HEK293 (cell line): ENCODE data around the gene NUP210.

Source experiments
- CTCF ChIA-PET: fragments of 350-600 bp; formaldehyde crosslinking; extraction: SDS; loops from one replicate; lab custom pipeline; 2021; ENCODE audit warnings: antibody characterized with exemption; lab: Yijun Ruan, JAX
- POLR2A ChIA-PET: fragments of 300-600 bp; formaldehyde crosslinking; extraction: SDS; loops from one replicate; lab custom pipeline; 2020; ENCODE audit warnings: antibody characterized with exemption, inconsistent platforms; lab: Yijun Ruan, JAX
- H3K27ac ChIP-seq: fragments of 200-500 bp; sonication (Bioruptor generic); 2 replicates; pipeline ENCODE4 v1.5.1; 2014; ENCODE audit warnings: low read depth, low read length, control low read depth, inconsistent platforms; ENCODE audit errors: extremely low read depth
- H3K36me3 ChIP-seq, 2 experiments: fragments of 200-500 bp in 1 of 2; sonication (Bioruptor generic) in 1 of 2; 1 replicate in 1 of 2; 2 replicates in 1 of 2; pipeline ENCODE4 v1.5.1; 2014 to 2017; ENCODE audit warnings: inconsistent platforms in 2 of 2, low read length in 2 of 2; ENCODE audit not compliant: control insufficient read depth in 2 of 2, insufficient read depth in 1 of 2
- H3K4me1 ChIP-seq: fragments of 200-500 bp; sonication (Bioruptor generic); 2 replicates; pipeline ENCODE4 v1.5.1; 2014; ENCODE audit warnings: mild to moderate bottlenecking, low read length, inconsistent platforms; ENCODE audit not compliant: control insufficient read depth, insufficient read depth
- H3K4me3 ChIP-seq: 2 replicates; pipeline ENCODE4 v1.5.1; 2011; ENCODE audit warnings: low read depth, mild to moderate bottlenecking, control low read depth, low read length, moderate library complexity
- H3K9me3 ChIP-seq: fragments of 200-500 bp; sonication (Bioruptor generic); 2 replicates; pipeline ENCODE4 v1.5.1; 2014; ENCODE audit warnings: low read depth, low read length, inconsistent platforms; ENCODE audit not compliant: control insufficient read depth, insufficient read depth
- KLF10 ChIP-seq: fragments of 450-650 bp; IDR thresholded peaks from 2 replicates; pipeline ENCODE4 v1.5.1; 2018; ENCODE audit warnings: missing biosample characterization, mild to moderate bottlenecking, missing genetic modification characterization
- OVOL3 ChIP-seq: fragments of 450-650 bp; formaldehyde crosslinking; IDR thresholded peaks from 2 replicates; pipeline ENCODE4 v1.5.1; 2016; ENCODE audit warnings: missing biosample characterization, missing genetic modification characterization
- SALL2 ChIP-seq: fragments of 450-650 bp; formaldehyde crosslinking; IDR thresholded peaks from 2 replicates; pipeline ENCODE4 v1.5.0; 2017; ENCODE audit warnings: missing biosample characterization, mild to moderate bottlenecking, missing genetic modification characterization, borderline replicate concordance
- ZFP3 ChIP-seq: fragments of 450-650 bp; formaldehyde crosslinking; IDR thresholded peaks from 2 replicates; pipeline ENCODE4 v1.5.1; 2016; ENCODE audit warnings: low read depth, missing biosample characterization, missing genetic modification characterization
- ZNF114 ChIP-seq: fragments of 450-650 bp; formaldehyde crosslinking; IDR thresholded peaks from 2 replicates; pipeline ENCODE4 v1.5.0; 2017; ENCODE audit warnings: missing biosample characterization, missing genetic modification characterization
- ZNF121 ChIP-seq: fragments of 450-650 bp; formaldehyde crosslinking; IDR thresholded peaks from 2 replicates; pipeline ENCODE4 v1.5.1; 2016; ENCODE audit warnings: missing biosample characterization, missing genetic modification characterization
- ZNF132 ChIP-seq: fragments of 450-650 bp; formaldehyde crosslinking; IDR thresholded peaks from 2 replicates; pipeline ENCODE4 v1.5.1; 2017; ENCODE audit warnings: missing biosample characterization, missing genetic modification characterization, borderline replicate concordance
- ZNF169 ChIP-seq: fragments of 450-650 bp; formaldehyde crosslinking; IDR thresholded peaks from 2 replicates; pipeline ENCODE4 v1.5.1; 2016; ENCODE audit warnings: missing biosample characterization, missing genetic modification characterization
- ZNF19 ChIP-seq: fragments of 450-650 bp; formaldehyde crosslinking; IDR thresholded peaks from 2 replicates; pipeline ENCODE4; 2016; ENCODE audit warnings: missing biosample characterization, missing genetic modification characterization, low read depth
- ZNF214 ChIP-seq: fragments of 450-650 bp; formaldehyde crosslinking; IDR thresholded peaks from 2 replicates; pipeline ENCODE4 v1.5.1; 2017; ENCODE audit warnings: missing biosample characterization, mild to moderate bottlenecking, missing genetic modification characterization, borderline replicate concordance
- ZNF24 ChIP-seq: fragments of 450-650 bp; formaldehyde crosslinking; IDR thresholded peaks from 2 replicates; pipeline ENCODE4 v1.5.1; 2016; ENCODE audit warnings: missing biosample characterization, missing genetic modification characterization
- ZNF266 ChIP-seq: fragments of 450-650 bp; formaldehyde crosslinking; IDR thresholded peaks from 2 replicates; pipeline ENCODE4 v1.5.1; 2016; ENCODE audit warnings: missing biosample characterization, missing genetic modification characterization, low read depth
- ZNF341 ChIP-seq: fragments of 450-650 bp; formaldehyde crosslinking; IDR thresholded peaks from 2 replicates; pipeline ENCODE4; 2016; ENCODE audit warnings: low read depth, missing biosample characterization, missing genetic modification characterization
- ZNF677 ChIP-seq: fragments of 450-650 bp; IDR thresholded peaks from 2 replicates; pipeline ENCODE4 v1.5.0; 2018; ENCODE audit warnings: missing biosample characterization, mild to moderate bottlenecking, missing genetic modification characterization, moderate library complexity
- ZNF785 ChIP-seq: fragments of 450-650 bp; formaldehyde crosslinking; IDR thresholded peaks from 2 replicates; pipeline ENCODE4 v1.5.1; 2016; ENCODE audit warnings: missing biosample characterization, missing genetic modification characterization
- ZSCAN30 ChIP-seq: fragments of 450-650 bp; IDR thresholded peaks from 2 replicates; pipeline ENCODE4 v1.5.1; 2018; ENCODE audit warnings: missing biosample characterization, mild to moderate bottlenecking, missing genetic modification characterization, moderate library complexity
- TF ChIP-seq, protein P1 (sequence below): fragments of 450-650 bp; formaldehyde crosslinking; IDR thresholded peaks from 2 replicates; pipeline ENCODE4 v1.5.1; 2016; ENCODE audit warnings: missing biosample characterization, missing genetic modification characterization
- TF ChIP-seq, protein P2 (sequence below): fragments of 450-650 bp; formaldehyde crosslinking; optimal IDR thresholded peaks from 2 replicates; pipeline ENCODE3; 2016; ENCODE audit warnings: missing biosample characterization, mild to moderate bottlenecking, missing genetic modification characterization
- TF ChIP-seq, protein P3 (sequence below): fragments of 450-650 bp; formaldehyde crosslinking; IDR thresholded peaks from 2 replicates; pipeline ENCODE4 v1.5.1; 2016; ENCODE audit warnings: missing biosample characterization, missing genetic modification characterization
- TF ChIP-seq, protein P4 (sequence below): fragments of 450-650 bp; formaldehyde crosslinking; IDR thresholded peaks from 2 replicates; pipeline ENCODE4 v1.5.1; 2016; ENCODE audit warnings: missing biosample characterization, missing genetic modification characterization, borderline replicate concordance
- TF ChIP-seq, protein P5 (sequence below): fragments of 450-650 bp; formaldehyde crosslinking; IDR thresholded peaks from 2 replicates; pipeline ENCODE4 v1.5.1; 2017; ENCODE audit warnings: missing biosample characterization, missing genetic modification characterization

The NUP210 gene

DNA sequence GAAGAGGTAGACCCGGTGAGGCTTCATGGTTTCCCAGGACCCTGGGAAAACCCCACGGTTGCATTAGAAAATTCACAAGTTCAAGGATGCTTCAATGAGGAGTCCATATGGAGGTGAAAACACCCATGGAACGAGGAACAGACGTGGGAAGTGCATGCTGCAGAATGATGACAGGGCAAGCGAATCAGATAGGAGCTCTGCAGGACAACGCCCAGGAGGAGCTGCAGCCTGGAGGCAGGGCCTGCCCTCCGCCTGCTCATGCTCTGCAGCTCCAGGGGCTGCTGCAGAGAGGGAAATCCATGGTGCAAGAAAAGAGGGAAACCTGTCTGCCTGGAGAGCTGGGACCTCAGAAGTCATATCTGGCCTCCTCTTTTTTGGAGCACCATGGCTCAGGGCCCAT, 61.5 kb downstream of the NUP210 start:
- CTCF ChIA-PET: interaction anchor here (1.2 kb wide), 1 partner anchor 169 kb away, joined by 3 read pairs; no protein-coding TSS in a partner anchor
- POLR2A ChIA-PET: no interaction called here
- Histone ChIP-seq H3K27ac (no peak overlapping the region), H3K4me1 (no peaks in the 10 kb centered on the region), H3K9me3 (no peaks in the 10 kb centered on the region), H3K4me3 (no peak overlapping the region), H3K36me3 (peaks cover 3 to 98% of the 10 kb centered on the region in 2 experiments; a peak in 2 of 3 replicates)
- TF ChIP-seq, protein P1, sequence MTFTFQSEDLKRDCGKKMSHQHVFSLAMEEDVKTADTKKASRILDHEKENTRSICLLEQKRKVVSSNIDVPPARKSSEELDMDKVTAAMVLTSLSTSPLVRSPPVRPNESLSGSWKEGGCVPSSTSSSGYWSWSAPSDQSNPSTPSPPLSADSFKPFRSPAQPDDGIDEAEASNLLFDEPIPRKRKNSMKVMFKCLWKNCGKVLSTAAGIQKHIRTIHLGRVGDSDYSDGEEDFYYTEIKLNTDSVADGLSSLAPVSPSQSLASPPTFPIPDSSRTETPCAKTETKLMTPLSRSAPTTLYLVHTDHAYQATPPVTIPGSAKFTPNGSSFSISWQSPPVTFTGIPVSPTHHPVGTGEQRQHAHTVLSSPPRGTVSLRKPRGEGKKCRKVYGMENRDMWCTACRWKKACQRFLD: no peak
- TF ChIP-seq ZNF266 (tag by site-specific recombination) (no peak), ZNF19 (no peak), ZNF341 (tag by site-specific recombination) (no peak), ZFP3 (no peak), ZNF24 (tag by site-specific recombination) (no peak), ZNF132 (tag by site-specific recombination) (no peak), ZSCAN30 (tag by site-specific recombination) (no peak), SALL2 (tag by site-specific recombination) (no peak), ZNF677 (tag by site-specific recombination) (no peak), ZNF114 (tag by site-specific recombination) (no peak), ZNF214 (tag by site-specific recombination) (no peak), ZNF785 (tag by site-specific recombination) (no peak)
- TF ChIP-seq, protein P2, sequence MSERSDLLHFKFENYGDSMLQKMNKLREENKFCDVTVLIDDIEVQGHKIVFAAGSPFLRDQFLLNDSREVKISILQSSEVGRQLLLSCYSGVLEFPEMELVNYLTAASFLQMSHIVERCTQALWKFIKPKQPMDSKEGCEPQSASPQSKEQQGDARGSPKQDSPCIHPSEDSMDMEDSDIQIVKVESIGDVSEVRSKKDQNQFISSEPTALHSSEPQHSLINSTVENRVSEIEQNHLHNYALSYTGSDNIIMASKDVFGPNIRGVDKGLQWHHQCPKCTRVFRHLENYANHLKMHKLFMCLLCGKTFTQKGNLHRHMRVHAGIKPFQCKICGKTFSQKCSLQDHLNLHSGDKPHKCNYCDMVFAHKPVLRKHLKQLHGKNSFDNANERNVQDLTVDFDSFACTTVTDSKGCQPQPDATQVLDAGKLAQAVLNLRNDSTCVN (tag by site-specific recombination): no peak
- TF ChIP-seq, protein P3, sequence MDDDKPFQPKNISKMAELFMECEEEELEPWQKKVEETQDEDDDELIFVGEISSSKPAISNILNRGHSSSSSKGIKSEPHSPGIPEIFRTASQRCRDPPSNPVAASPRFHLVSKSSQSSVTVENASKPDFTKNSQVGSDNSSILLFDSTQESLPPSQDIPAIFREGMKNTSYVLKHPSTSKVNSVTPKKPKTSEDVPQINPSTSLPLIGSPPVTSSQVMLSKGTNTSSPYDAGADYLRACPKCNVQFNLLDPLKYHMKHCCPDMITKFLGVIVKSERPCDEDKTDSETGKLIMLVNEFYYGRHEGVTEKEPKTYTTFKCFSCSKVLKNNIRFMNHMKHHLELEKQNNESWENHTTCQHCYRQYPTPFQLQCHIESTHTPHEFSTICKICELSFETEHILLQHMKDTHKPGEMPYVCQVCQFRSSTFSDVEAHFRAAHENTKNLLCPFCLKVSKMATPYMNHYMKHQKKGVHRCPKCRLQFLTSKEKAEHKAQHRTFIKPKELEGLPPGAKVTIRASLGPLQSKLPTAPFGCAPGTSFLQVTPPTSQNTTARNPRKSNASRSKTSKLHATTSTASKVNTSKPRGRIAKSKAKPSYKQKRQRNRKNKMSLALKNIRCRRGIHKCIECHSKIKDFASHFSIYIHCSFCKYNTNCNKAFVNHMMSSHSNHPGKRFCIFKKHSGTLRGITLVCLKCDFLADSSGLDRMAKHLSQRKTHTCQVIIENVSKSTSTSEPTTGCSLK (tag by site-specific recombination): no peak

DNA sequence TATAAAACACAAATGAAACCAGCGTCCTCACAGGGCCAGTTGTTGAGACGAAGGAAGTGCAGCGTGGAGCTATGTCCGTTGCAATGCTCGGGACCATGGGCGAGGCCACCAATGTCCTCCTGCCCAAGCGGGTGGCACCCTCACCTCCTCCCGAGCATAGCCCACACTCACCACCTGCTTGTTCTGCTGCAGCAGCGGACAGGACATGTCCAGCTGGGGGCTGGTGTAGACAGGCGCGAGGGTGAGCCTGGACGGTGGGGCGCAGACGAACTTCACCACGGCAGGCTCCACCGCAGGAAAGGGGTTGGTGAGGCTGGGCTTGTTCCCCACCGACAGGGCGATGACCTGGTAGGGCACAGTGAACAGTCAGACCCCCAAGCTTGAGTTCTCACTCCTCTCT, 62.1 kb downstream of the NUP210 start:
- H3K9me3 ChIP-seq: no peaks in the 10 kb centered on the region
- CTCF ChIA-PET: interaction anchor here (1.4 kb wide), 1 partner anchor 266 kb away, joined by 9 read pairs; no protein-coding TSS in a partner anchor
- no peak overlapping the region for H3K27ac ChIP-seq
- no peaks in the 10 kb centered on the region for H3K4me1 ChIP-seq
- no peak overlapping the region for H3K4me3 ChIP-seq
- POLR2A ChIA-PET: no interaction called here
- peaks cover 3 to 98% of the 10 kb centered on the region in 2 experiments; a peak in 2 of 3 replicates for H3K36me3 ChIP-seq
- no peak for TF ChIP-seq OVOL3 (tag by site-specific recombination)
- no peak for TF ChIP-seq ZNF121 (tag by site-specific recombination)
- TF ChIP-seq, protein P4, sequence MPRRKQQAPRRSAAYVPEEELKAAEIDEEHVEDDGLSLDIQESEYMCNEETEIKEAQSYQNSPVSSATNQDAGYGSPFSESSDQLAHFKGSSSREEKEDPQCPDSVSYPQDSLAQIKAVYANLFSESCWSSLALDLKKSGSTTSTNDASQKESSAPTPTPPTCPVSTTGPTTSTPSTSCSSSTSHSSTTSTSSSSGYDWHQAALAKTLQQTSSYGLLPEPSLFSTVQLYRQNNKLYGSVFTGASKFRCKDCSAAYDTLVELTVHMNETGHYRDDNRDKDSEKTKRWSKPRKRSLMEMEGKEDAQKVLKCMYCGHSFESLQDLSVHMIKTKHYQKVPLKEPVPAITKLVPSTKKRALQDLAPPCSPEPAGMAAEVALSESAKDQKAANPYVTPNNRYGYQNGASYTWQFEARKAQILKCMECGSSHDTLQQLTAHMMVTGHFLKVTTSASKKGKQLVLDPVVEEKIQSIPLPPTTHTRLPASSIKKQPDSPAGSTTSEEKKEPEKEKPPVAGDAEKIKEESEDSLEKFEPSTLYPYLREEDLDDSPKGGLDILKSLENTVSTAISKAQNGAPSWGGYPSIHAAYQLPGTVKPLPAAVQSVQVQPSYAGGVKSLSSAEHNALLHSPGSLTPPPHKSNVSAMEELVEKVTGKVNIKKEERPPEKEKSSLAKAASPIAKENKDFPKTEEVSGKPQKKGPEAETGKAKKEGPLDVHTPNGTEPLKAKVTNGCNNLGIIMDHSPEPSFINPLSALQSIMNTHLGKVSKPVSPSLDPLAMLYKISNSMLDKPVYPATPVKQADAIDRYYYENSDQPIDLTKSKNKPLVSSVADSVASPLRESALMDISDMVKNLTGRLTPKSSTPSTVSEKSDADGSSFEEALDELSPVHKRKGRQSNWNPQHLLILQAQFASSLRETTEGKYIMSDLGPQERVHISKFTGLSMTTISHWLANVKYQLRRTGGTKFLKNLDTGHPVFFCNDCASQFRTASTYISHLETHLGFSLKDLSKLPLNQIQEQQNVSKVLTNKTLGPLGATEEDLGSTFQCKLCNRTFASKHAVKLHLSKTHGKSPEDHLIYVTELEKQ (tag by site-specific recombination): no peak
- TF ChIP-seq, protein P5, sequence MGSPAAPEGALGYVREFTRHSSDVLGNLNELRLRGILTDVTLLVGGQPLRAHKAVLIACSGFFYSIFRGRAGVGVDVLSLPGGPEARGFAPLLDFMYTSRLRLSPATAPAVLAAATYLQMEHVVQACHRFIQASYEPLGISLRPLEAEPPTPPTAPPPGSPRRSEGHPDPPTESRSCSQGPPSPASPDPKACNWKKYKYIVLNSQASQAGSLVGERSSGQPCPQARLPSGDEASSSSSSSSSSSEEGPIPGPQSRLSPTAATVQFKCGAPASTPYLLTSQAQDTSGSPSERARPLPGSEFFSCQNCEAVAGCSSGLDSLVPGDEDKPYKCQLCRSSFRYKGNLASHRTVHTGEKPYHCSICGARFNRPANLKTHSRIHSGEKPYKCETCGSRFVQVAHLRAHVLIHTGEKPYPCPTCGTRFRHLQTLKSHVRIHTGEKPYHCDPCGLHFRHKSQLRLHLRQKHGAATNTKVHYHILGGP (tag by site-specific recombination): no peak
- no peak for TF ChIP-seq ZNF169 (tag by site-specific recombination)
- no peak for TF ChIP-seq KLF10
